GM23248 (cell line): Measurements from ENCODE around the gene HTR3B.

ENCODE experiments used
- EZH2 ChIP-seq: fragments of 200-600 bp; sonication (generic); IDR thresholded peaks from 2 replicates; pipeline ENCODE4 v1.6.1; 2018; ENCODE audit warnings: antibody characterized with exemption, mild to moderate bottlenecking; ENCODE audit not compliant: insufficient read depth, poor library complexity, severe bottlenecking
- EZH2phosphoT487 ChIP-seq: fragments of 200-600 bp; sonication (generic); IDR thresholded peaks from 2 replicates; pipeline ENCODE4 v1.6.1; 2018; ENCODE audit warnings: antibody characterized with exemption, moderate library complexity, mild to moderate bottlenecking, low read depth; ENCODE audit not compliant: insufficient read depth

DNA sequence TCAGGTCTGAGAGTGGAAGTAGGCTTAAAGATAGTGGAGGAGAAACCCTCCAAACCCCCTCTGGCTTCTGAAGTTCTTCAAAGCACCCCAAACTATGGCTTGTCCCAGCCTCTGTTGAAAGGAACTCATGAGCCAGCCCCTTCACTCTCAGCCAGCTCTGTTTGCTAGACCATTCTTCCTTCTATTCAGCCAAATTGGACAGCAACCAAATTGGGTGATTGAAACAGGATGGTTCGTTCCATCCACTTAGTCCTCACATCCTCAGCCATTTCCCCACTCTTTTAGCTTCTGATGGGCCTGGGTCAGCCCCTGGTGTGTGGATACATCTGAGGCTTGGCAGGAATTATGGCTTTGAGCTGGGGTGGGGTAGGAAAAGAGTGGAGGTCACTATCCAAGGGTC is 74.8 kb downstream of the HTR3B start:
- TF ChIP-seq EZH2: no peak
- no peak for TF ChIP-seq EZH2phosphoT487
